KMS-11 (cell line): ENCODE measurements around the gene JARID2.

Experiments
- H2AFZ ChIP-seq: fragments of 200-600 bp; sonication (generic); 2 replicates; pipeline ENCODE4 v1.6.1; 2016; ENCODE audit warnings: antibody characterized with exemption, mixed run types, low read depth
- H3K27ac ChIP-seq: fragments of 200-600 bp; sonication (generic); 2 replicates; pipeline ENCODE4 v1.6.1; 2016; ENCODE audit warnings: mild to moderate bottlenecking, mixed run types
- H3K27me3 ChIP-seq: fragments of 200-600 bp; sonication (generic); 2 replicates; pipeline ENCODE4 v1.6.1; 2017; ENCODE audit warnings: mild to moderate bottlenecking, low read depth, mixed run types, moderate library complexity; ENCODE audit not compliant: insufficient read depth
- H3K36me3 ChIP-seq: fragments of 200-600 bp; sonication (generic); 2 replicates; pipeline ENCODE4 v1.6.1; 2017; ENCODE audit warnings: mild to moderate bottlenecking, mixed run types; ENCODE audit not compliant: insufficient read depth
- H3K4me1 ChIP-seq: fragments of 200-600 bp; sonication (generic); 2 replicates; pipeline ENCODE4 v1.6.1; 2016; ENCODE audit warnings: mild to moderate bottlenecking, low read depth, mixed run types; ENCODE audit not compliant: poor library complexity, severe bottlenecking
- H3K4me2 ChIP-seq: fragments of 200-600 bp; sonication (generic); 2 replicates; pipeline ENCODE4 v1.7.0; 2016; ENCODE audit warnings: mild to moderate bottlenecking, mixed run types
- H3K4me3 ChIP-seq: fragments of 200-600 bp; sonication (generic); IDR thresholded peaks from 2 replicates; pipeline ENCODE4 v1.6.1; 2017; ENCODE audit warnings: low read depth, low read length, mixed read lengths; ENCODE audit not compliant: insufficient read depth
- H3K79me2 ChIP-seq: fragments of 200-600 bp; sonication (generic); 2 replicates; pipeline ENCODE4 v1.6.1; 2016; ENCODE audit warnings: low read depth, mixed run types; ENCODE audit not compliant: insufficient read depth
- H3K9ac ChIP-seq: fragments of 200-600 bp; sonication (generic); 2 replicates; pipeline ENCODE4 v1.6.1; 2016; ENCODE audit warnings: mild to moderate bottlenecking, mixed run types
- H4K20me1 ChIP-seq: fragments of 200-600 bp; sonication (generic); 2 replicates; pipeline ENCODE4 v1.6.1; 2016; ENCODE audit warnings: mild to moderate bottlenecking, mixed run types; ENCODE audit not compliant: insufficient read depth
- TF ChIP-seq, protein P1 (sequence below): fragments of 200-600 bp; sonication (generic); conservative IDR thresholded peaks from 2 replicates; pipeline ENCODE4 v1.6.1; 2017; ENCODE audit warnings: low read depth, mild to moderate bottlenecking, antibody characterized with exemption, low read length, moderate library complexity, mixed read lengths

The JARID2 gene

DNA sequence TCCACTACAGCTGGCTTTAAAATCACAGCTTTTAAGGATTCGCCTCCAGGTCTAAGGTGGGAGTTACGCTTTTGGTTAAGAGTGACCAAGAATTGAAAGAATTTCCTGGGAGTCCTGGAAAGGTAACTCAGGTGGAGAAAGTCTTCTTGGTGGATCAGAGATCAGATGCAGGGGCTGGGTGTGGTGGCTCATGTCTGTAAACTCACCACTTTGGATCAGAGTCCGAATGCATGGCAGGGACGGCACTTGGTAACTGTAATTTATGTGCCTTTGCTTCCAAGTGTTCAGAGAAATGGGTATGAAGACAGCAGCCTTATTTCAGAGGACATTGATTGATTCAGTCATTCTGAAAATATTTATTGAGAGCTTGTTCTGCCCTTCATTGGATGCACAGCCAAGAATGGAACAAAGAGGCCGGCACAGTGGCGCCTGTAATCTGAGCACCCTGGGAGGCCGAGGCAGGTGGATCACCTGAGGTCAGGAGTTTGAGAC lies 18.0 kb upstream of the JARID2 start:
- no peaks in the 10 kb centered on the region for H3K36me3 ChIP-seq
- no peaks in the 10 kb centered on the region for H3K4me1 ChIP-seq
- H3K79me2 ChIP-seq: no peaks in the 10 kb centered on the region
- TF ChIP-seq, protein P1, sequence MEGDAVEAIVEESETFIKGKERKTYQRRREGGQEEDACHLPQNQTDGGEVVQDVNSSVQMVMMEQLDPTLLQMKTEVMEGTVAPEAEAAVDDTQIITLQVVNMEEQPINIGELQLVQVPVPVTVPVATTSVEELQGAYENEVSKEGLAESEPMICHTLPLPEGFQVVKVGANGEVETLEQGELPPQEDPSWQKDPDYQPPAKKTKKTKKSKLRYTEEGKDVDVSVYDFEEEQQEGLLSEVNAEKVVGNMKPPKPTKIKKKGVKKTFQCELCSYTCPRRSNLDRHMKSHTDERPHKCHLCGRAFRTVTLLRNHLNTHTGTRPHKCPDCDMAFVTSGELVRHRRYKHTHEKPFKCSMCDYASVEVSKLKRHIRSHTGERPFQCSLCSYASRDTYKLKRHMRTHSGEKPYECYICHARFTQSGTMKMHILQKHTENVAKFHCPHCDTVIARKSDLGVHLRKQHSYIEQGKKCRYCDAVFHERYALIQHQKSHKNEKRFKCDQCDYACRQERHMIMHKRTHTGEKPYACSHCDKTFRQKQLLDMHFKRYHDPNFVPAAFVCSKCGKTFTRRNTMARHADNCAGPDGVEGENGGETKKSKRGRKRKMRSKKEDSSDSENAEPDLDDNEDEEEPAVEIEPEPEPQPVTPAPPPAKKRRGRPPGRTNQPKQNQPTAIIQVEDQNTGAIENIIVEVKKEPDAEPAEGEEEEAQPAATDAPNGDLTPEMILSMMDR: no peak
- H3K9ac ChIP-seq: no peak overlapping the region
- H4K20me1 ChIP-seq: no peaks in the 10 kb centered on the region
- H3K4me3 ChIP-seq: no peak overlapping the region
- no peak overlapping the region for H2AFZ ChIP-seq
- H3K27me3 ChIP-seq: no peaks in the 10 kb centered on the region
- H3K4me2 ChIP-seq: no peak overlapping the region
- no peak overlapping the region for H3K27ac ChIP-seq

DNA sequence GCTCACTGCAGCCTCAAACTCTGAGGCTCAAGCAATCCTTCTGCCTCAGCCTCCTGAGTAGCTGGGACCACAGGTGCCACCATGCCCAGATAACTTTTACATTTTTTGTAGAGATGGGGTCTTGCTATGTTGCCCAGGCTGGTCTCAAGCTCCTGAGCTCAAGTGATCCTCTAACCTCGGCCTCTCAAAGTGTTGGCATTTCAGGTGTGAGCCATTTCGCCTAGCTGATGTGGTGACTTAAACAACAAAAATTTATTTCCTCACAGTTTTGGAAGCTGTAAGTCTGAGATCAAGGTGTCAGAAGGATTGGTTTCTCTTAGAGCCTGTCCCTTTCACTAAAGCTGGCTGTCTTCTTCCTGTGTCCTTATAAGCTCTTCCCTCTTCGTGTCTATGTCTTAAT lies 15.0 kb upstream of the JARID2 start:
- Histone ChIP-seq H3K4me2 (no peak overlapping the region), H3K9ac (no peak overlapping the region), H3K36me3 (no peaks in the 10 kb centered on the region), H3K79me2 (no peaks in the 10 kb centered on the region), H4K20me1 (no peaks in the 10 kb centered on the region), H3K4me3 (no peak overlapping the region), H3K27me3 (no peaks in the 10 kb centered on the region), H2AFZ (no peak overlapping the region), H3K27ac (no peak overlapping the region), H3K4me1 (no peaks in the 10 kb centered on the region)
- TF ChIP-seq, protein P1: no peak

DNA sequence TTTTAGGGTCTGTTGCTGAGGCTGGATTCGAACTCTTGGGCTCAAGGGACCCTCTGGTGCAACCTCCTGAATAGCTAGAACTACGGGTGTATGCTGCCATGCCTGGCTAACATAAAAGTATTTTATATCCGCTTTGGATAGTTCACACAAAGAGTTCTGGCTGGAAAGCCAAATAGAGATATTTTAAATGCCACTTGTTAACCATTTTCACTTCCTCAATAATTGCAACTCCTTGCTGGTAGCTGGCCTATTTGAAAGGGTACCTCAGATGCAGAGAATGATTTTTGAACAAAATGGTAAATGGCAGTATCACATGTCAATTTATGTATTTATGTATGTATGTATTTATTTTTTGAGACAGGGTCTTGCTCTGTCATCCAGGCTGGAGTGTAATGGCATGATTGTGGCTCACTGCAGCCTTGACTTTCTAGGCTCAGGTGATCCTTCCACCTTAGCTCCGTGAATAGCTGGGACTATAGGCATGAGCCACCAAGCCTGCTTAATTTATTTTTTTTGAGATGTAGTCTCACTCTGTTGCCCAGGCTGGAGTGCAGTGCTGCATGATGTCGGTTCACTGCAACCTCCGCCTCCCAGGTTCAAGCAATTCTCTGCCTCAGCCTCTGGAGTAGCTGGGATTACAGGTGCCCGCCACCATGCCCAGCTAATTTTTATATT lies 12.9 kb upstream of the JARID2 start:
- Histone ChIP-seq H3K79me2 (no peaks in the 10 kb centered on the region), H2AFZ (no peak overlapping the region), H3K4me3 (no peak overlapping the region), H4K20me1 (no peaks in the 10 kb centered on the region), H3K27ac (no peak overlapping the region), H3K4me2 (no peak overlapping the region), H3K9ac (no peak overlapping the region), H3K27me3 (no peaks in the 10 kb centered on the region), H3K4me1 (no peaks in the 10 kb centered on the region), H3K36me3 (no peaks in the 10 kb centered on the region)
- TF ChIP-seq, protein P1: no peak

DNA sequence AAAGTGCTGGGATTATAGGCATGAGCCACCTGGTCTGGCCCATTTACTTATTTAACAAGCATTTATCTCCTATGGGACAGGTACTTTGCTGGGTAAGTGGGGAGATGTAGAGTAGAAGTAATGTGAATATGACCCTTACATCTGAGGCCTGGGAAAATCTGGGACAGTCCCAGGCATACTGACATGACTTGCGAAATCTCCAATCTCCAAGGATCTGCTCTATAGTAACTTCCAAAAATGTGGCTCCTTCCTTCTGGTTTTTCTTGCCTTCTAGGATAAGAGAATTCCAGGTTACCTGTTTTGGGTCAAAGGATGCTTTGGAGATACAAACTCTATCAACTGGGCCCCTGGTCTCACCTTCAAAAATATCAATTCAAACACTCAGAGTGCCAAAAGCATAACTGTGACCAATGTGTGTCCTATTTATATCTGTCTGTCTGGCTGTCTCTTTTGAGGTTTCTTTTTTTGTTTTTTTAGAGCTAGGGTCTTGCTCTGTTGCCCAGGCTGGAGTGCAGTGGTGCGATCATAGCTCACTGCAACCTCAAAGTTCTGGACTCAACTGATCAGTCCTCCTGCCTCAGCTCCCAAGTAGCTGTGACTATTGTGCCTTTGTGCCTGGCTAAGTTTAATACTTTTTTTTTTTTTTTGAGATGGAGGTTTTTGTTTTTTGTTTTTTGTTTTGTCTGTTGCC lies 11.7 kb upstream of the JARID2 start:
- Histone ChIP-seq H3K36me3 (no peaks in the 10 kb centered on the region), H3K4me3 (no peak overlapping the region)
- TF ChIP-seq, protein P1: no peak

More for the DNA sequence above, 11.7 kb upstream of the JARID2 start:
- Histone ChIP-seq H3K27me3 (no peaks in the 10 kb centered on the region), H3K9ac (no peak overlapping the region), H3K79me2 (no peaks in the 10 kb centered on the region), H3K4me1 (no peaks in the 10 kb centered on the region), H2AFZ (no peak overlapping the region), H3K27ac (no peak overlapping the region), H4K20me1 (no peaks in the 10 kb centered on the region), H3K4me2 (no peak overlapping the region)
